HG02938 (cell line): ENCODE measurements around the gene RPLP1.

ENCODE experiments used
- ATAC-seq: cut with Tn5 transposase; IDR thresholded peaks from one replicate; pipeline ENCODE4 v1.9.1; 2021; ENCODE audit warnings: mild to moderate bottlenecking, moderate library complexity; ENCODE audit not compliant: unreplicated experiment

The RPLP1 gene

GRCh38 chr15:69452692-69453521 is at the start of gene RPLP1:
Gene RPLP1, plus strand, starts transcription at chr15:69452818. Its CDS starts 131 bp downstream, at chr15:69452949.
- ATAC-seq = peak; percentile 73

- ATAC-seq = no peak
Measured at GRCh38 chr15:69403594-69403993, 49.0 kb upstream of the RPLP1 start.

- ATAC-seq = no peak
Measured at GRCh38 chr15:69405110-69405509, 47.5 kb upstream of the RPLP1 start.

GRCh38 chr15:69407719-69408400 is 44.8 kb upstream of the RPLP1 start:
- ATAC-seq = no peak

GRCh38 chr15:69408841-69409240 is 43.8 kb upstream of the RPLP1 start:
- ATAC-seq = no peak

GRCh38 chr15:69410248-69410874 is 42.3 kb upstream of the RPLP1 start:
- no peak for ATAC-seq

- no peak for ATAC-seq
Measured at GRCh38 chr15:69412274-69412673, 40.3 kb upstream of the RPLP1 start.

- ATAC-seq = no peak
Measured at GRCh38 chr15:69412701-69413100, 39.9 kb upstream of the RPLP1 start.

GRCh38 chr15:69413822-69414700 is 38.6 kb upstream of the RPLP1 start, which contains the start of gene KIF23:
Gene KIF23, plus strand, starts transcription at chr15:69414349. Its CDS starts 117 bp downstream, at chr15:69414466.
- ATAC-seq = peak; percentile 84

- ATAC-seq = peak; percentile 26
Measured at GRCh38 chr15:69414701-69415167, 37.9 kb upstream of the RPLP1 start.

GRCh38 chr15:69415381-69415780 is 37.2 kb upstream of the RPLP1 start:
- no peak for ATAC-seq

GRCh38 chr15:69417581-69417980 is 35.0 kb upstream of the RPLP1 start:
- no peak for ATAC-seq

GRCh38 chr15:69421498-69421897 is 31.1 kb upstream of the RPLP1 start:
- no peak for ATAC-seq

- no peak for ATAC-seq
Measured at GRCh38 chr15:69422336-69422895, 30.2 kb upstream of the RPLP1 start.

- ATAC-seq = no peak
Measured at GRCh38 chr15:69424001-69424400, 28.6 kb upstream of the RPLP1 start.

GRCh38 chr15:69424748-69425413 is 27.7 kb upstream of the RPLP1 start:
- no peak for ATAC-seq

- no peak for ATAC-seq
Measured at GRCh38 chr15:69433831-69434230, 18.8 kb upstream of the RPLP1 start.

- no peak for ATAC-seq
Measured at GRCh38 chr15:69434238-69434637, 18.4 kb upstream of the RPLP1 start.

GRCh38 chr15:69434679-69435078 is 17.9 kb upstream of the RPLP1 start:
- ATAC-seq = no peak

- ATAC-seq = no peak
Measured at GRCh38 chr15:69435985-69436384, 16.6 kb upstream of the RPLP1 start.
